NCI-H2227 (cell line): ENCODE results near the gene RPL39.
A peak's percentile ranks its signal among the peaks of the same experiment; 100 is the strongest.
"Not testable (repeated sequence)": the region's sequence is repeated elsewhere in the genome, so short reads cannot be mapped to it uniquely, and the experiment has no call there.

ENCODE experiments used
- DNase-seq: peaks from one replicate; lab custom pipeline; 2025; ENCODE audit not compliant: unreplicated experiment; lab: John Stamatoyannopoulos, UW

The RPL39 gene

GRCh38 chrX:119791437-119792231, at the start of gene RPL39:
Gene RPL39 (minus strand): TSS chrX:119791630. CDS start chrX:119791576, 54 bp downstream.
- peak; percentile 97 for DNase-seq

- DNase-seq, result no peak
Measured at GRCh38 chrX:119833905-119834304, 42.5 kb upstream of the RPL39 start.

- DNase-seq, result no peak
Measured at GRCh38 chrX:119828446-119828845, 37.0 kb upstream of the RPL39 start.

GRCh38 chrX:119826399-119826959, 35.0 kb upstream of the RPL39 start:
- DNase-seq, result no peak

GRCh38 chrX:119824221-119824620, 32.8 kb upstream of the RPL39 start:
- not testable (repeated sequence) for DNase-seq

GRCh38 chrX:119821703-119822102, 30.3 kb upstream of the RPL39 start:
- DNase-seq, result not testable (repeated sequence)

- no peak for DNase-seq
Measured at GRCh38 chrX:119817130-119817690, 25.8 kb upstream of the RPL39 start.

- no peak for DNase-seq
Measured at GRCh38 chrX:119816300-119816699, 24.9 kb upstream of the RPL39 start.

- no peak for DNase-seq
Measured at GRCh38 chrX:119809185-119809666, 17.8 kb upstream of the RPL39 start.

GRCh38 chrX:119808461-119808860, 17.0 kb upstream of the RPL39 start:
- not testable (repeated sequence) for DNase-seq

- no peak for DNase-seq
Measured at GRCh38 chrX:119802546-119802945, 11.1 kb upstream of the RPL39 start.

- no peak for DNase-seq
Measured at GRCh38 chrX:119801253-119802221, 10.1 kb upstream of the RPL39 start.

GRCh38 chrX:119790977-119791436, 423 bp downstream of the RPL39 start:
- peak; percentile 81 for DNase-seq

GRCh38 chrX:119784747-119785446, 6.5 kb downstream of the RPL39 start:
- peak; percentile 47 for DNase-seq

- DNase-seq, result no peak
Measured at GRCh38 chrX:119783026-119783425, 8.4 kb downstream of the RPL39 start.

- DNase-seq, result no peak
Measured at GRCh38 chrX:119778829-119779228, 12.6 kb downstream of the RPL39 start.

- no peak for DNase-seq
Measured at GRCh38 chrX:119775517-119776238, 15.8 kb downstream of the RPL39 start.

- DNase-seq, result not testable (repeated sequence)
Measured at GRCh38 chrX:119769388-119769787, 22.0 kb downstream of the RPL39 start.

GRCh38 chrX:119768436-119768835, 23.0 kb downstream of the RPL39 start:
- not testable (repeated sequence) for DNase-seq
